HepG2 (cell line): ENCODE results near the gene TBC1D22A. TPM values are rescaled to one million over a fixed set of nuclear protein-coding genes. Genes with fewer than 3 reads are reported as not detected.

Experiments
- ATAC-seq: fragments of 200-7000 bp; cut with Tn5 transposase; 3 replicates; pipeline ENCODE4 v1.9.1; 2020; ENCODE audit warnings: mild to moderate bottlenecking, moderate library complexity
- BruUV-seq: library from RNA; stranded (reverse); fragments of 400-500 nt; replicated peaks from 2 replicates; lab custom pipeline; 2021; lab: Mats Ljungman, UMichigan
- CTCF ChIA-PET: fragments of 300-600 bp; formaldehyde crosslinking; extraction: SDS; loops from one replicate; lab custom pipeline; 2021; ENCODE audit warnings: low total read pairs, inconsistent platforms, low intra/inter-chr PET ratio; lab: Yijun Ruan, JAX
- POLR2A ChIA-PET: fragments of 350-600 bp; sonication (Branson Sonifier 250); formaldehyde crosslinking; loops from one replicate; lab custom pipeline; 2020; ENCODE audit warnings: antibody characterized with exemption, inconsistent platforms; lab: Yijun Ruan, JAX
- DNase-seq: peaks from one replicate; pipeline ENCODE4 v3.0.0-alpha.2; 2015; ENCODE audit warnings: low spot score
- FAIRE-seq: peaks from 3 replicates; lab custom pipeline; 2011; peaks lifted over from hg19 to GRCh38; lab: Jason Lieb, UNC
- H2AFZ ChIP-seq: one replicate; pipeline ENCODE4 v1.6.1; 2011; ENCODE audit warnings: low read length, inconsistent platforms
- H3K27ac ChIP-seq: fragments of 300-600 bp; 3 replicates; pipeline ENCODE4 v1.8.0; 2011; ENCODE audit warnings: mixed run types, mild to moderate bottlenecking, mixed read lengths, low read length, inconsistent platforms; ENCODE audit not compliant: insufficient read depth; ENCODE audit errors: extremely low read length
- H3K27me3 ChIP-seq, 2 experiments: fragments of 200-600 bp in 1 of 2; 2 replicates in 1 of 2; 3 replicates in 1 of 2; pipeline versions ENCODE4 v1.6.0 to v1.8.0; 2011; ENCODE audit warnings: low read length in 2 of 2, mild to moderate bottlenecking in 2 of 2, moderate library complexity in 2 of 2, inconsistent platforms in 1 of 2; ENCODE audit not compliant: insufficient read depth in 2 of 2, control insufficient read depth in 1 of 2
- H3K36me3 ChIP-seq, 2 experiments: fragments of 200-600 bp in 1 of 2; replicated peaks in 1 of 2; 2 replicates in 1 of 2; 3 replicates in 1 of 2; pipeline versions ENCODE4 v1.5.1 to v1.8.0; 2011; ENCODE audit warnings: low read length in 2 of 2, inconsistent platforms in 1 of 2; ENCODE audit not compliant: insufficient read depth in 2 of 2, control insufficient read depth in 1 of 2
- H3K4me1 ChIP-seq: 2 replicates; pipeline ENCODE4 v1.5.1; 2012; ENCODE audit warnings: low read length, inconsistent platforms; ENCODE audit not compliant: insufficient read depth
- H3K4me2 ChIP-seq: 2 replicates; pipeline ENCODE4 v1.6.0; 2011; ENCODE audit warnings: low read depth, low read length, inconsistent platforms
- H3K4me3 ChIP-seq, 3 experiments: fragments of 200-600 bp in 1 of 3; sonication (generic), shearing (Covaris generic) in 1 of 3; replicated peaks in 1 of 3; 2 replicates each; pipeline ENCODE4 v1.5.1; 2011 to 2016; ENCODE audit warnings: low read length in 3 of 3, inconsistent platforms in 2 of 3, low read depth in 2 of 3, mild to moderate bottlenecking in 2 of 3, control low read depth in 1 of 3, mixed read lengths in 1 of 3; ENCODE audit not compliant: insufficient read depth in 1 of 3
- H3K79me2 ChIP-seq: one replicate; pipeline ENCODE4 v1.6.1; 2011; ENCODE audit warnings: low read length, inconsistent platforms; ENCODE audit not compliant: insufficient read depth
- H3K9ac ChIP-seq: 2 replicates; pipeline ENCODE4 v1.6.0; 2011; ENCODE audit warnings: mild to moderate bottlenecking, low read depth, low read length, inconsistent platforms; ENCODE audit not compliant: insufficient read depth
- H3K9me3 ChIP-seq: 2 replicates; pipeline ENCODE4 v1.5.1; 2012; ENCODE audit warnings: mild to moderate bottlenecking, low read length
- H4K20me1 ChIP-seq: 2 replicates; pipeline ENCODE4 v1.6.0; 2011; ENCODE audit warnings: inconsistent platforms, mild to moderate bottlenecking, low read length, moderate library complexity; ENCODE audit not compliant: insufficient read depth
- AHDC1 ChIP-seq: sonication (generic); formaldehyde crosslinking; IDR thresholded peaks from 2 replicates; pipeline ENCODE4 v1.5.1; 2020; ENCODE audit warnings: mild to moderate bottlenecking, missing genetic modification reagents, borderline replicate concordance
- ATAD3A ChIP-seq: sonication (generic); formaldehyde crosslinking; IDR thresholded peaks from 2 replicates; pipeline ENCODE4 v1.4.0; 2020; ENCODE audit warnings: missing genetic modification reagents
- CEBPZ ChIP-seq: IDR thresholded peaks from 2 replicates; pipeline ENCODE4 v1.6.1; 2012; ENCODE audit warnings: low read length, improper control_type of control experiment
- NFAT5 ChIP-seq: sonication (generic); formaldehyde crosslinking; IDR thresholded peaks from 2 replicates; pipeline ENCODE4 v1.4.0; 2020; ENCODE audit warnings: missing genetic modification reagents
- ZFP82 ChIP-seq: sonication (generic); formaldehyde crosslinking; IDR thresholded peaks from 2 replicates; pipeline ENCODE4 v1.5.1; 2020; ENCODE audit warnings: mild to moderate bottlenecking, missing genetic modification reagents, borderline replicate concordance
- WGBS: methylation state at CpG from one replicate; pipeline ENCODE4 v1.1.6; 2017; ENCODE audit warnings: low lambda C conversion rate; 5-methylcytosine and 5-hydroxymethylcytosine counted together
- in situ Hi-C: cut with HindIII; loops from 2 replicates; pipeline ENCODE4 v1.10.0; 2017; ENCODE audit warnings: low pct_unique_long_range_greater_than_20kb; ENCODE audit not compliant: extremely low pct_ligation_motif_present
- intact Hi-C: fragments of 100-400 bp; cut with micrococcal nuclease; formaldehyde crosslinking; loops from one replicate; pipeline ENCODE4 v1.10.0; 2022; ENCODE audit not compliant: unreplicated experiment
- polyA plus RNA-seq, 8 experiments: library from polyadenylated mRNA; depleted of rRNA in 3 of 8; stranded (reverse) in 7 of 8; unstranded in 1 of 8; fragments of >200 nt; fragmentation: Illumina TruSeq in 4 of 8; extraction: Trizol in 4 of 8; gene quantifications; 2 replicates each; pipeline versions ENCODE4 v1.2.1 to v1.2.3, GENCODE V29; 2011 to 2016; ENCODE audit warnings: low read depth in 4 of 8, missing spikeins in 1 of 8, mixed read lengths in 1 of 8; ENCODE audit not compliant: insufficient read depth in 1 of 8
- total RNA-seq, 5 experiments: library from RNA; depleted of rRNA; stranded (reverse); fragments of >200 nt; fragmentation: Illumina TruSeq; extraction: Trizol; gene quantifications; 2 replicates each; pipeline ENCODE4 v1.2.3, GENCODE V29; 2016; ENCODE audit warnings: low read depth in 1 of 5

Gene TBC1D22A
- total and polyA plus RNA-seq, 2 of the 13 experiments (the other 11 are each of a cell fraction or from before 2014, with no cell fraction given), result 17.3 to 18.0 TPM

- no peak for TF ChIP-seq CEBPZ
These were observed 381.8 kb downstream of the TBC1D22A start (continued) for GRCh38 chr22:47144076-47144765.

- WGBS, result 93% methylated on average over 16 of the region's 21 CpGs
- ATAC-seq (no peak), FAIRE-seq (no peak), DNase-seq (no peak)
- no TSS peak for BruUV-seq
- Histone ChIP-seq H3K79me2 (no peaks in the 10 kb centered on the region), H3K27me3 (no peaks in the 10 kb centered on the region), H3K36me3 (no peaks in the 10 kb centered on the region), H3K4me3 (no peak overlapping the region), H4K20me1 (0 out of 2 replicates have a peak, but pooled peaks cover 2% of the 10 kb centered on the region), H3K27ac (no peak overlapping the region), H3K4me1 (no peaks in the 10 kb centered on the region), H3K4me2 (no peak overlapping the region), H2AFZ (no peak overlapping the region), H3K9ac (no peak overlapping the region), H3K9me3 (no peaks in the 10 kb centered on the region)
- ChIA-PET CTCF (no interaction called here), POLR2A (no interaction called here)
- intact Hi-C loops (no loop called here), in situ Hi-C loops (no loop called here)
- TF ChIP-seq ATAD3A (CRISPR knock-in tag) (no peak), AHDC1 (no peak), NFAT5 (CRISPR knock-in tag) (no peak), ZFP82 (CRISPR knock-in tag) (no peak)
These were observed 382.5 kb downstream of the TBC1D22A start for GRCh38 chr22:47144791-47145425.
